HepG2 (cell line): ENCODE data around the gene INHBB. TPM values are rescaled to one million over a fixed set of nuclear protein-coding genes. Genes with fewer than 3 reads are reported as not detected.
A peak's percentile ranks its signal among the peaks of the same experiment; 100 is the strongest.

Source experiments
- AKAP8 ChIP-seq: sonication (generic); formaldehyde crosslinking; IDR thresholded peaks from 2 replicates; pipeline ENCODE4 v1.5.1; 2020; ENCODE audit warnings: mild to moderate bottlenecking, missing genetic modification reagents
- BATF2 ChIP-seq: sonication (generic); formaldehyde crosslinking; IDR thresholded peaks from 2 replicates; pipeline ENCODE4 v1.8.0; 2022; ENCODE audit warnings: mild to moderate bottlenecking, missing genetic modification reagents, moderate library complexity
- BRD4 ChIP-seq: sonication (generic); formaldehyde crosslinking; IDR thresholded peaks from 2 replicates; pipeline ENCODE4 v1.4.0; 2020; ENCODE audit warnings: missing genetic modification reagents
- CBX5 ChIP-seq: sonication (generic); formaldehyde crosslinking; IDR thresholded peaks from 2 replicates; pipeline ENCODE4 v1.4.0; 2020; ENCODE audit warnings: missing genetic modification reagents, borderline replicate concordance
- DRAP1 ChIP-seq: IDR thresholded peaks from 2 replicates; pipeline ENCODE4 v1.6.1; 2016; ENCODE audit warnings: missing genetic modification reagents, missing compliant biosample characterization
- FUBP1 ChIP-seq: sonication (generic); formaldehyde crosslinking; IDR thresholded peaks from 2 replicates; pipeline ENCODE4 v1.5.1; 2020; ENCODE audit warnings: missing genetic modification reagents, mild to moderate bottlenecking, borderline replicate concordance
- HOXA7 ChIP-seq: sonication (generic); formaldehyde crosslinking; IDR thresholded peaks from 2 replicates; pipeline ENCODE4 v1.8.1; 2022; ENCODE audit warnings: mild to moderate bottlenecking, missing genetic modification reagents, moderate library complexity
- ISX ChIP-seq: sonication (generic); formaldehyde crosslinking; conservative IDR thresholded peaks from 2 replicates; pipeline ENCODE4 v1.5.0; 2020; ENCODE audit warnings: missing genetic modification reagents
- JDP2 ChIP-seq: sonication (generic); formaldehyde crosslinking; IDR thresholded peaks from 2 replicates; pipeline ENCODE4 v1.8.1; 2022; ENCODE audit warnings: missing genetic modification reagents, borderline replicate concordance
- MEIS1 ChIP-seq: sonication (generic); formaldehyde crosslinking; IDR thresholded peaks from 2 replicates; pipeline ENCODE4 v1.9.0; 2021; ENCODE audit warnings: mild to moderate bottlenecking, missing genetic modification reagents, moderate library complexity, borderline replicate concordance
- MIER2 ChIP-seq: IDR thresholded peaks from 2 replicates; pipeline ENCODE4 v1.6.1; 2016; ENCODE audit warnings: missing biosample characterization, missing genetic modification reagents
- MXI1 ChIP-seq: IDR thresholded peaks from 3 replicates; pipeline ENCODE4 v1.6.1; 2012; ENCODE audit warnings: low read depth, low read length, inconsistent platforms, borderline replicate concordance
- PLRG1 ChIP-seq: fragments of 450-650 bp; conservative IDR thresholded peaks from 2 replicates; pipeline ENCODE4 v1.6.1; 2016
- POLR2G ChIP-seq: fragments of 200-400 bp; formaldehyde crosslinking; IDR thresholded peaks from 2 replicates; pipeline ENCODE4 v1.6.1; 2018; ENCODE audit warnings: mild to moderate bottlenecking, low read depth, low read length, moderate library complexity
- PRDM4 ChIP-seq: sonication (generic); formaldehyde crosslinking; IDR thresholded peaks from 2 replicates; pipeline ENCODE4 v1.9.0; 2021; ENCODE audit warnings: missing genetic modification reagents, borderline replicate concordance
- RBM39 ChIP-seq: fragments of 200-400 bp; formaldehyde crosslinking; IDR thresholded peaks from one replicate; pipeline ENCODE4 v1.6.1; 2018; ENCODE audit warnings: antibody characterized with exemption, mild to moderate bottlenecking, low read depth, low read length; ENCODE audit not compliant: poor library complexity, severe bottlenecking
- TCF7L2 ChIP-seq: IDR thresholded peaks from 2 replicates; pipeline ENCODE4 v1.6.1; 2011; ENCODE audit warnings: mild to moderate bottlenecking, low read depth, low read length, moderate library complexity
- ZBTB38 ChIP-seq: sonication (generic); formaldehyde crosslinking; IDR thresholded peaks from 2 replicates; pipeline ENCODE4 v1.5.1; 2020; ENCODE audit warnings: mild to moderate bottlenecking, missing genetic modification reagents
- ZFP36 ChIP-seq: fragments of 150-350 bp; IDR thresholded peaks from 2 replicates; pipeline ENCODE4 v1.6.1; 2018; ENCODE audit warnings: borderline replicate concordance, low read length, low read depth; ENCODE audit not compliant: partially characterized antibody
- ZNF275 ChIP-seq: sonication (generic); formaldehyde crosslinking; IDR thresholded peaks from 2 replicates; pipeline ENCODE4 v1.8.0; 2022; ENCODE audit warnings: missing genetic modification reagents, mild to moderate bottlenecking, inconsistent platforms, borderline replicate concordance
- ZNF674 ChIP-seq: sonication (generic); formaldehyde crosslinking; IDR thresholded peaks from 2 replicates; pipeline ENCODE4 v1.5.0; 2020; ENCODE audit warnings: low read depth, mild to moderate bottlenecking, missing genetic modification reagents
- ZSCAN12 ChIP-seq: sonication (generic); formaldehyde crosslinking; IDR thresholded peaks from 2 replicates; pipeline ENCODE4 v1.9.0; 2021; ENCODE audit warnings: mild to moderate bottlenecking, missing genetic modification reagents
- polyA plus RNA-seq, 8 experiments: library from polyadenylated mRNA; depleted of rRNA in 3 of 8; stranded (reverse) in 7 of 8; unstranded in 1 of 8; fragments of >200 nt; fragmentation: Illumina TruSeq in 4 of 8; extraction: Trizol in 4 of 8; gene quantifications; 2 replicates each; pipeline versions ENCODE4 v1.2.1 to v1.2.3, GENCODE V29; 2011 to 2016; ENCODE audit warnings: low read depth in 4 of 8, missing spikeins in 1 of 8, mixed read lengths in 1 of 8; ENCODE audit not compliant: insufficient read depth in 1 of 8
- total RNA-seq, 5 experiments: library from RNA; depleted of rRNA; stranded (reverse); fragments of >200 nt; fragmentation: Illumina TruSeq; extraction: Trizol; gene quantifications; 2 replicates each; pipeline ENCODE4 v1.2.3, GENCODE V29; 2016; ENCODE audit warnings: low read depth in 1 of 5

Gene INHBB
- total and polyA plus RNA-seq, 2 of the 13 experiments (the other 11 are each of a cell fraction or from before 2014, with no cell fraction given), result 0.20 to 1.7 TPM

GRCh38 chr2:120312860-120313694 is 32.9 kb upstream of the INHBB start (continued):
- TF ChIP-seq JDP2 (CRISPR knock-in tag), result no peak
- no peak for TF ChIP-seq ZNF674 (CRISPR knock-in tag)
- peak; percentile 45; the same call in 1 of the 2 replicates for TF ChIP-seq ZBTB38 (CRISPR knock-in tag)
- no peak for TF ChIP-seq PLRG1
- TF ChIP-seq DRAP1 (CRISPR knock-in tag), result no peak
- TF ChIP-seq MIER2 (CRISPR knock-in tag), result no peak
- 0 out of 2 replicates have a peak, but pooled peaks have one; percentile 30 for TF ChIP-seq ZNF275
- TF ChIP-seq FUBP1 (CRISPR knock-in tag), result no peak
- no peak for TF ChIP-seq PRDM4 (CRISPR knock-in tag)
- TF ChIP-seq BATF2 (CRISPR knock-in tag), result no peak
- no peak for TF ChIP-seq ZSCAN12 (CRISPR knock-in tag)
- TF ChIP-seq MEIS1, result peak; percentile 79; the same call in 1 of the 2 replicates
- no peak for TF ChIP-seq TCF7L2
- TF ChIP-seq ISX (CRISPR knock-in tag), result no peak
- TF ChIP-seq HOXA7, result no peak
- no peak for TF ChIP-seq MXI1
- no peak for TF ChIP-seq AKAP8 (CRISPR knock-in tag)
- TF ChIP-seq CBX5 (CRISPR knock-in tag), result peak; percentile 31; the same call in 1 of the 2 replicates
- TF ChIP-seq ZFP36, result no peak
- no peak for TF ChIP-seq POLR2G
- TF ChIP-seq RBM39, result no peak
- TF ChIP-seq BRD4, result no peak
